NB4 (cell line): ENCODE data around the gene ACTL6A.

ENCODE experiments used
- CTCF ChIP-seq: IDR thresholded peaks from one replicate; pipeline ENCODE4 v1.5.1; 2012; ENCODE audit warnings: low read depth, low read length
- MYC ChIP-seq: IDR thresholded peaks from 2 replicates; pipeline ENCODE4 v1.6.1; 2011; ENCODE audit warnings: low read depth, low read length
- POLR2A ChIP-seq: IDR thresholded peaks from 2 replicates; pipeline ENCODE4 v1.6.1; 2011; ENCODE audit warnings: mild to moderate bottlenecking; ENCODE audit not compliant: insufficient read length; ENCODE audit errors: extremely low read depth

- TF ChIP-seq CTCF (no peak), POLR2A (no peak), MYC (no peak)
Observed at GRCh38 chr3:179541094-179541493, 21.6 kb upstream of the ACTL6A start.
